ENCODE data around the gene CNST. TPM values are rescaled to one million over a fixed set of nuclear protein-coding genes. Genes with fewer than 3 reads are reported as not detected.
A peak's percentile ranks its signal among the peaks of the same experiment; 100 is the strongest.

Gene CNST
- total RNA-seq, 1 experiment from 2014 or later: 19.8 TPM

- peaks cover 21 to 24% of the 10 kb centered on the region in 2 experiments for H3K9me3 Mint-ChIP-seq
Observed at GRCh38 chr1:246689409-246690008, 123.3 kb downstream of the CNST start.

More at GRCh38 chr1:246689409-246690008, 123.3 kb downstream of the CNST start:
- Histone ChIP-seq H3K4ac (ENCODE audit: low read depth, low read length) (no peak overlapping the region), H4K20me1 (ENCODE audit: control insufficient read depth, insufficient read depth, insufficient read length) (no peaks in the 10 kb centered on the region), H2BK120ac (ENCODE audit: low read depth, low read length, poor library complexity, severe bottlenecking) (no peak overlapping the region), H3K9ac (ENCODE audit: extremely low read depth, insufficient read length, low read length) (no peak overlapping the region), H2BK20ac (ENCODE audit: low read depth, low read length, poor library complexity, severe bottlenecking) (no peak overlapping the region), H3K4me1 (ENCODE audit: insufficient read depth, low read length) (no peaks in the 10 kb centered on the region), H2AFZ (ENCODE audit: low read length) (no peak overlapping the region), H3K79me2 (ENCODE audit: insufficient read depth, low read length) (no peaks in the 10 kb centered on the region), H2BK5ac (ENCODE audit: insufficient read length, low read length) (no peak overlapping the region), H3K56ac (ENCODE audit: insufficient read length, low read depth, low read length) (no peak overlapping the region), H3K23me2 (ENCODE audit: insufficient read length, low read depth, low read length, poor library complexity, severe bottlenecking) (no peaks in the 10 kb centered on the region), H2BK15ac (ENCODE audit: low read depth, low read length) (no peak overlapping the region), H3T11ph (ENCODE audit: low read length) (no peak overlapping the region), H3K4me2 (ENCODE audit: insufficient read depth, insufficient read length, low read length) (no peak overlapping the region), H3K27me3 (ENCODE audit: insufficient read depth, low read length) (no peaks in the 10 kb centered on the region), H4K8ac (replicated peaks; ENCODE audit: insufficient read length, low read depth, low read length) (no peak overlapping the region), H3K23ac (ENCODE audit: insufficient read length, low read depth, low read length) (no peak overlapping the region), H3K18ac (ENCODE audit: insufficient read length, low read depth, low read length) (no peak overlapping the region), H3K27ac (ENCODE audit: insufficient read length, low read depth, low read length) (no peak overlapping the region), H3K79me1 (ENCODE audit: insufficient read depth, low read depth, low read length, poor library complexity, severe bottlenecking) (no peaks in the 10 kb centered on the region), H2AK5ac (ENCODE audit: insufficient read length, low read length) (no peak overlapping the region), H3K9me3 (ENCODE audit: control insufficient read depth, low read depth, low read length) (no peaks in the 10 kb centered on the region), H3K14ac (ENCODE audit: insufficient read depth, low read length) (no peak overlapping the region), H2BK12ac (ENCODE audit: insufficient read length, low read depth, low read length) (no peak overlapping the region), H4K91ac (ENCODE audit: insufficient read length, low read depth, low read length) (no peak overlapping the region), H4K5ac (ENCODE audit: insufficient read length, low read depth, low read length) (no peak overlapping the region)
- no CpG with 5 or more reads among the region's 16 CpGs for WGBS (ENCODE audit: extremely low coverage, insufficient read length, low lambda C conversion rate)
- peak; percentile 72 for DNase-seq
- Mint-ChIP-seq H3K27ac (no peak overlapping the region), H3K27me3 (ENCODE audit: low read depth) (peaks cover 2% of the 10 kb centered on the region; the same call in 1 of the 2 replicates), H3K4me1 (0 out of 4 replicates have a peak, but pooled peaks cover 2 to 4% of the 10 kb centered on the region in 2 experiments), H3K4me3 (no peak overlapping the region), H3K36me3 (ENCODE audit: insufficient read depth in 1 of 3, low read depth in 3 of 3) (peaks cover 3 to 7% (median 6%) of the 10 kb centered on the region in 3 experiments; a peak in 6 of 7 replicates)
- TF ChIP-seq CTCF (conservative IDR thresholded peaks at IDR 0.05): peak; percentile 89
